DOHH2 (cell line): ENCODE results near the gene DDX41.

Experiments used
- CTCF ChIP-seq: fragments of 200-600 bp; sonication (generic); IDR thresholded peaks from one replicate; pipeline ENCODE4 v1.5.1; 2014; ENCODE audit warnings: antibody characterized with exemption, mild to moderate bottlenecking, low read depth, low read length; ENCODE audit not compliant: poor library complexity, severe bottlenecking
- EZH2phosphoT487 ChIP-seq: fragments of 200-600 bp; sonication (generic); IDR thresholded peaks from 2 replicates; pipeline ENCODE4 v1.6.1; 2017; ENCODE audit warnings: borderline replicate concordance, mild to moderate bottlenecking, antibody characterized with exemption, low read length, moderate library complexity, mixed read lengths

GRCh38 chr5:177555665-177556064 is 38.9 kb upstream of the DDX41 start:
- TF ChIP-seq CTCF (no peak), EZH2phosphoT487 (no peak)
